ENCODE results near the gene POLR3A. TPM values are rescaled to one million over a fixed set of nuclear protein-coding genes. Genes with fewer than 3 reads are reported as not detected.
"Not testable (repeated sequence)": the region's sequence is repeated elsewhere in the genome, so short reads cannot be mapped to it uniquely, and the experiment has no call there.

POLR3A gene
- total RNA-seq, 1 donor = 17.5 TPM

- no peak for DNase-seq (ENCODE audit: low read depth)
- no peak for TF ChIP-seq CTCF (IDR thresholded peaks at IDR 0.05; ENCODE audit: insufficient read depth, low read length)
Measured at GRCh38 chr10:78000206-78000605, 29.1 kb downstream of the POLR3A start.

DNA sequence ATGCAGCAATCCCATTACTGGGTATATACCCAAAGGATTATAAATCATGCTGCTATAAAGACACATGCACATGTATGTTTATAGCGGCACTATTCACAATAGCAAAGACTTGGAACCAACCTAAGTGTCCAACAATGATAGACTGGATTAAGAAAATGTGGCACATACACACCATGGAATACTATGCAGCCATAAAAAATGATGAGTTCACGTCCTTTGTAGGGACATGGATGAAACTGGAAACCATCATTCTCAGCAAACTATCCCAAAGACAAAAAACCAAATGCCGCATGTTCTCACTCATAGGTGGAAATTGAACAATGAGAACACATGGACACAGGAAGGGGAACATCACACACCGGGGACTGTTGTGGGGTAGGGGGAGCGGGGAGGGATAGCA lies 30.5 kb downstream of the POLR3A start:
- not testable (repeated sequence) for DNase-seq (ENCODE audit: low read depth); H3K4me3 ChIP-seq (ENCODE audit: low read depth, low read length)

More at GRCh38 chr10:78000206-78000605, 29.1 kb downstream of the POLR3A start:
- no peak overlapping the region for H3K4me3 ChIP-seq (ENCODE audit: low read depth, low read length)

GRCh38 chr10:77993620-77994019 lies 35.7 kb downstream of the POLR3A start:
- no peak overlapping the region for H3K4me3 ChIP-seq (ENCODE audit: low read depth, low read length)
- no peak for DNase-seq (ENCODE audit: low read depth)
- no peak for TF ChIP-seq CTCF (IDR thresholded peaks at IDR 0.05; ENCODE audit: insufficient read depth, low read length)

DNA sequence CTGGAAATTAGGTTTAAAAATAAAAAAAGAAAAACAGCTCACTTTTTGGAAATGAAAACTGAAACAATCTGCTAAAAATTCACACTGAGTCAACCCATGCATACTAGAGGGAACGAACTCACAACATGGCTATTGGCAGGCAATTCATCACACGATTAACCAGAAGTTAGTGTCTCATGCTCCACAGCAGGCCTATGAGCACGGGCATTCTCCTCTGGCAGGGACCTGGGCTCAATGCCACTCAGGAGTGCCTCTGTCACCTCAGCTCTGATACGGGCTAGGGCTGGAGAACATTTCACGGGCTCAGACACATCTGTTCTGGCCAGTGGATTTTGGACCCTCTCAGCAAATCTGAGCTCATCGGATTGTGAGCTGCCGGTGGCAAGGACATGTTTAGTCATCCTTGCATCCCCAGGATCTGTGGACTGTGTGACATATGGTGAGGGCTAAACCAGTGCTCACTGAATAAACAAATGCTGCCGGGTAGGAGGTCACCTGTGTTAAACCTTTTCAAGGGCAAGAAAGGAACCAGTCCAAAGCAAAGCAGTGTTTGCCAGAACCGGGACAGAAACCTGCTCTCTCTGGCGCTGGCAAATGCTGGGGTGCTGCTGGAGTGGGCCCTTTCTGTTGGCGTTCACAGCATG lies 40.1 kb downstream of the POLR3A start:
- no peak overlapping the region for H3K4me3 ChIP-seq (ENCODE audit: low read depth, low read length)
- TF ChIP-seq CTCF (IDR thresholded peaks at IDR 0.05; ENCODE audit: insufficient read depth, low read length) = no peak
- DNase-seq (ENCODE audit: low read depth) = peak; percentile 22

- DNase-seq (ENCODE audit: low read depth) = no peak
- no peak for TF ChIP-seq CTCF (IDR thresholded peaks at IDR 0.05; ENCODE audit: insufficient read depth, low read length)
- H3K4me3 ChIP-seq (ENCODE audit: low read depth, low read length) = no peak overlapping the region
Measured at GRCh38 chr10:77987671-77988255, 41.6 kb downstream of the POLR3A start.

DNA sequence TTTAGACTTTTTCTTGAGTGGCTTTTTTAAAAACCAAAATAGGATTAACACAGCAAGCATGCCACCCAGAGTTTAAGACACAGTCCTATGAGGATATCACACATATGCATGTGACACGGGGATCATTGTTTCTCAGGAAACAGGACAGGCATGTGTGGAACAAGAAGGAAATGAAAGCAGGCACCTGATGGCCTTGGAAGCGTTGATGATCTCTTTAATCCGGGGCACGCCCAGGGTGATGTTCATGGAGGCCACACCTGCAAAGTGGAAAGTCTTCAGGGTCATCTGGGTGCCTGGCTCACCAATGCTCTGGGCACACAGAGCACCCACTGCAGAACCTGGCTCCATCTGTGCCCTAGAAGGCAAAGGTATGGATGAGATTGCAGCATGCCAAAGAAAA lies 44.3 kb downstream of the POLR3A start:
- no peak for DNase-seq (ENCODE audit: low read depth)
- TF ChIP-seq CTCF (IDR thresholded peaks at IDR 0.05; ENCODE audit: insufficient read depth, low read length) = no peak
- H3K4me3 ChIP-seq (ENCODE audit: low read depth, low read length) = no peak overlapping the region

GRCh38 chr10:77983384-77984341 lies 45.7 kb downstream of the POLR3A start:
- no peak overlapping the region for H3K4me3 ChIP-seq (ENCODE audit: low read depth, low read length)
- no peak for TF ChIP-seq CTCF (IDR thresholded peaks at IDR 0.05; ENCODE audit: insufficient read depth, low read length)
- peak; percentile 68 for DNase-seq (ENCODE audit: low read depth)

Data from fibroblast of the aortic adventitia (primary cell).